Muscle of arm (tissue), 12 donors: ENCODE data around the gene LGR5. TPM values are rescaled to one million over a fixed set of nuclear protein-coding genes. Genes with fewer than 3 reads are reported as not detected.
"Not testable (repeated sequence)": the region's sequence is repeated elsewhere in the genome, so short reads cannot be mapped to it uniquely, and the experiment has no call there.

ENCODE experiments used
- DNase-seq: peaks from one replicate; pipeline ENCODE4 v3.0.0-alpha.2; 2013
- polyA plus RNA-seq, 12 donors: library from polyadenylated mRNA; unstranded; fragments of 120-200 nt; gene quantifications; one replicate each; pipeline ENCODE4 v1.2.1, GENCODE V29; 2013; ENCODE audit not compliant: insufficient read length in 12 of 12

The LGR5 gene
- polyA plus RNA-seq, 12 donors: 3.1 to 24.8 (median 5.9) TPM; not detected in 1

DNA sequence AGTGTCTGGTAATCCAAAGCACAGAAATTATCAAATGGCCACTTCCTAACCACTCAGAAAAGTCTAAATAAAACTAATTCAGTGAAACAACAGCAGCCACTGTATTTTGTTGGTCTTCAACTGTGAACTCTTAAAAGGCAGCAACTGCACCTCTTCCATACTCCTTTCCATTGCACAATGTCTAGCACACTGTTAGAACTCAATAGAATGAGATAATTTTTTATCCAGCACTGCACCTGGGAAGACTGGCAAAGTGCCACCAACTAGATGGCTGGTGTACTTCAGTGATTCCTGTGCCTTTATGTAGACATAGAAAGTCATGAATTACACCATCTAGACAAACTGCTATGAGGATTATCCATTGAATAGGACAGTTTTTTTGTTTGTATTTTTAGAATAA is 26.2 kb downstream of the LGR5 start:
- no peak for DNase-seq

DNA sequence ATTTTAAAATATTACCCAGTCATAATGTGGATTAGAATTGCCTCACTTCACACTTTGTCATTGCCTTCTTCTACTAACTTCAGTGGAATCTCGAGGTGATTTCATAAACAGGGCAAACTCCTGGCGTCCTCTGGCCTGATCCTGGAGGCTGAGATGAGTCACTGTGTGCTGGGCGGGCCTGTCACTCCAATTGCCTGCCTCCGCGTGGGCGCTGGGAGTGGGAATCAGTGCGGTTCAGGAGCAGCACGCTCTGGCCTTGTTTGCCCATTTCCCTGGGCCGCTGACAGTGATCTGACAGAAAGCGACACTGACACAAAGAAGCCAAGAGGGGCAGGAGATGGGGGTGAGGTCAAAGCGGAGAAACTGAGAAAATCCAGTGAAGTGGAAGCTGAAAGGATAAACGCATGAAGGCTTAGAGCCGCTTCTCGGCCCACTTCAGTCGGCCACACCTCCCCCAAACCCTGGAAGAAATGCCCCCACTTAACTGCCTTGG is 29.7 kb downstream of the LGR5 start:
- no peak for DNase-seq

DNA sequence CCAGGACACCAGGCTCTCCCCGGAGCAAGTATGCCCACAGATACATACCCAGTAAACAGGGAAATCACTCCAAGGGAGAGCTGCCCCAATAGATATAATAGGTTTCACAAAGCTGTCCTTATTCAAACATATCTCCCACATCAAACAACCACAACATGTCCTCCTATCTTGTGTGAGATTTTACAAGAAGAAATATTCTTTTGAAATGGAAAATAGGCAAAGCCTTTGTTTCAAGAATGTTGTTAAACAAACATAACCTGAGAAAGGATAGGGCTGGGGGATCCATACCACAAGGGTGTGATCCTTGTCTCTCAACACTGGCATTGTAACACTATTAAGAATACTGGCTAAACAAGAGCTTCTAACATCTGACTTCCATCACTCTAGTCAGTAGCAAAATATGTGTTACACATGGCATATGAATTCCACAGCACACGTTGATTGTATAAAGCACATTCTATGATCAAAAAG is 32.9 kb downstream of the LGR5 start:
- DNase-seq: no peak

DNA sequence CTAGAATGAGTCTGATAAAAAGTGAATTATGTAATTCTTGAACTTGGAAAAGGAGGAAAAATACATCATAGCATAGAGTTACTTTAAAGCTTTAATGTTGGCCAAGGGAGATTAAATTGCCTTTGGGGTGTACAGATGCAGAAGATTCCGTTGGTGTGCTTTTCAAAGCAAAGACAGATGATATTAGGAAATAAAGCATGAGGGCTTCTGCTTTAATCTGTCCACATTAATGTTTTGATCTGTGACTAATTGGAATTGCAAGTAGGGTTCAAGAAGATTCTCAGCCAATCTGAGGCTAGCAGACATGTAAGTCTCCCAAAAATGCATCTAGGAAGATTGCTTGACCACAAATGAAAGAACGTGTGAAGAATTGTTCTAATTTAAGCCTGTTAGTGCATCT is 35.2 kb downstream of the LGR5 start:
- no peak for DNase-seq

DNA sequence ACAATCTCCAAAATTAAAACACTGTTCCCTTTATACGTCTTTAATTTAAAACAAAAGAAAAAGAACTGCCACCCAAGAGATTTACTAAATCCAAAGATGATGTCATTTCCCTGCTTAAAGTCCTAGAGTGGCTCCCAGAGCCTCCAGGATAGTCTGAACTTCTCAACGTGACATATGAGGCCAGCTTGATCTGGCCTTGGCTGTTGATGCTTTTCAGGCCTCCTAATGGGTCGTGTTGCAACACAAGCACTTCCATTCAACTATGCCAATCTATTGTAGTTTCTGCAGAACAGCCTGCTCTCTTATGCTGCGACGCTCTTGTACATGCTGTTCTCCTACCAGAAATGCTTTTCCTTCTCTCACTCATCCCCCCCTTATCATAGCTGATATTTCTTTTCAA is 35.7 kb downstream of the LGR5 start:
- DNase-seq: peak; percentile 20

DNA sequence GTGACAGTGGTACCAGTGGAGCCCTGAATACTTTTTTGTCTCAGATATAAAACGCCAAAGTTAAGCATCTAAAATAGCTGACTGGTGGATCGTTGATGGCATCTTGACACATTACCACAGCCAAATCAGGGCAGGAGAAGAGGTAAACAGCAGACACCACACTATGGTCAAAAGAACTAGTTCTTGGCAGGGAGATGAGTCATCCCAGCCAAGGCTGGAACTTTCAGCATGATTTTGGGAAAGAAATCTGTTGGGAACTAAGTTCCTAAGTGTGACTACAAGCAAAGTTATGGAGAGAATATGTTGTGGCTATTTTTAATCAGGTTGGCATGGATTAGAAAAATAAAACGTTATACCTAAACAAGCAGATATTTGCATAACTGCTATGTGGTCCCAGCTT is 36.9 kb downstream of the LGR5 start:
- no peak for DNase-seq

DNA sequence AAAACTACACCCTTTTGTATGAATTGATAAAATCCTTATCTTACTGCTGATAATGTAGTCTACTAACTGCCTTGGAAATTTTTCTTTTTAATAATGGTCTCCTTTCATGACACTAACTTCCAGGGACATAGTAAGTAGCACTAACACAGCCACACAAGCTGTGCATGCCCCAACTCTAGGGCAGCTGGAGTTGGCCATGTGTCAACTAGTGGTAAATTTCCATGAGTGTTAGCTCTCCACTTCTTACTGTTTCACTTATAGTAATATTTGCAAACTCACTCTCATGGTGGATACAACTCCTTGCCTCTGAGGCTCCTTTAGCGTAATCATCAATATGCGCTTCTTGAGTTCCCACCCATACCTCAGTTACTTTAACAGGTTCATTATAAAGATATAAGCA is 38.0 kb downstream of the LGR5 start:
- DNase-seq: no peak

DNA sequence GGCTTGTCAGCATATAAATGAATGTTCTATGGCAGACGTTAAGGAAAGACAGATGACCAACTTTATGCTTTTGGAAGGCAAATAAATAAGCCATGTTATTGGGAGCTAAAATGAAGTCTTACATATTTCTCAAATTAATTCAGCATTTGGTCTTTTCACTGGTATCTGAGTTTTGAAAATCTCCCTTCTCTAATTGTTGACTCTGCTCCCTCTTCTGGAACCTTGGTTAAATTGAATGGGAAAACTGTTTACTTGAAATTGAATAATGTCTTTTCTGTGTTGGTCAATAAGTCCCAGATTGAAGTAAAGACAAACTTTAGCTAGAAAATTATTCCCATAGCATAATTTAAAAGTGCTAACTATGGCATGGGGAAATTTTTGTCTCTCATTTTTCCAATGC is 38.7 kb downstream of the LGR5 start:
- DNase-seq: no peak

DNA sequence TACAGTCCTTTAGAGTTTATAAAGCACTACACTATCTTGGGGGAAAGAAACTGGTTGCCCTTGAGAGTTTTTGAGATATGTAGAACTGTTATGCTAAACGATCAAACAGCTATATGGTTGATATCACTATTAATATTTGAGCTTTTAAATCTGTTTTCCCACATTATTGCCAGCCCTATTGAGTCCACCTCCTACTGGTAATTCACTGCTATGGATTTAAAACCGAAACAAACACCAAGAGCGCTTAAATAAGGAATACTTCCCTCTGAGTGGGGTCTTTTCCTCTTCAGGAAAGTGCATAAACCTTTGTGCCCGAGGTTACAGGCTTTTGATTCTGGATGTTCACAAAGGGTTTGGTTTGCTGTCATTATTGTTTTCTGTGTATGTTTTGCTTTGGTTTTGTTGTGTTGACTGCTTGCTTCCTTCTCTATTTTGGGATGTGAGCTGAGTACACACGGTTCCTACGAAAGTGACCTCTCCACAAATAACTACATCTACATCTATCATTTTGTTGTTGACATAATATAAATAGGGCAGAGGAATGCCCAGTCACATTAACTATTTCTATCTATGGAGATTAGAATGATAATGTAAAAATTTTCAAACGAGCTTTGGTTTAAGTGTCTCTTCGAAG is 44.8 kb downstream of the LGR5 start:
- no peak for DNase-seq

DNA sequence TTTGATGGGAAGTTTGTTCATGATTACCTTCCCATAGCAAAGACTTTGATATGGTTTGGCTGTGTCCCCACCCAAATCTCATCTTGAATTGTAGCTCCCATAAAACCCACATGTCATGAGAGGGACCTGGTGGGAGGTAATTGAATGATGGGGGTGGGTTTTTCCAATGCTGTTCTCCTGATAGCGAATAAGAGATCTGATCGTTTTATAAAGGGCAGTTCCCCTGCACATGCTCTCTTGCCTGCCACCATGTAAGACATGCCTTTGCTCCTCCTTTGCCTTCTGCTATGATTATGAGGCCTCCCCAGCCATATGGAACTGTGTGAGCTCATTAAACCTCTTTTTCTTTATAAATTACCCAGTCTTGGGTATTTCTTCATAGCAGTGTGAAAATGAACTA is 51.2 kb downstream of the LGR5 start:
- not testable (repeated sequence) for DNase-seq

DNA sequence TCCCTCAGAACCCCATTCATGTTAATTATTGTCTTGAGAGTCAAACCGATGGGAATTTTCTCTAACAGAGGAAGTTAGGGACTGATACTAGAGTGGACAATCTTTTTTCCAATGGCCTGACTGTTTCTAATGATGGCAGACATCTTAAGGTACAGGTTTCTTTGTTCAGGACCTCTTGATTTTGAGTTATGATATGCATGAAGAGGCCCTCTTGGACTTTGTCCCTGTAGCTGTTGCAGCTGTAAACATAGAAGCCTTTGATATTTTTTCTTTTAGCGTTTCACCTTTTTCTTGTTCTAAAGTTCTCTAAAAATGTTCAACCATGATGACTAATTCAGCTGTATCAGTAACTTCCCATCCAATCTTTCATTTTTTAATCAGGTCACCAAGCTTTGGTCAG is 53.0 kb downstream of the LGR5 start:
- no peak for DNase-seq

DNA sequence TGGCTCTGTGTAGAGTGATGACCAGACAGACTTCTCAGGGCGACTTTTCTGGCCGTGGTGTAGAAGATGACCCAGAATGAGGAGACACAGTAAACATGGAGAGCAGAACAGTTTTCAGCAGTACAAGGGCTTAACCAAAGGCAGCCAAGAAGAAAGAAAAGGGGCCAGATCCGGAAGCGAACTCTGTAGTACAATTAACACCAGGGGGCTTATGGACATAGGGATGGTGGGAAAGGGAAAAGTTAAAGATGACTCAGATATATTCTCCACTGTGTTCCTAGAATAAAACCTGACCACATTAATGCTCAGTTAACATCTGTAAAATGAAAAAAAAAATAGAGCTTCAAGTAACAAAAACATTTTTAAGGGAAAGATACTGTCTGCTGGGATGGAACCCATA is 60.2 kb downstream of the LGR5 start:
- no peak for DNase-seq

DNA sequence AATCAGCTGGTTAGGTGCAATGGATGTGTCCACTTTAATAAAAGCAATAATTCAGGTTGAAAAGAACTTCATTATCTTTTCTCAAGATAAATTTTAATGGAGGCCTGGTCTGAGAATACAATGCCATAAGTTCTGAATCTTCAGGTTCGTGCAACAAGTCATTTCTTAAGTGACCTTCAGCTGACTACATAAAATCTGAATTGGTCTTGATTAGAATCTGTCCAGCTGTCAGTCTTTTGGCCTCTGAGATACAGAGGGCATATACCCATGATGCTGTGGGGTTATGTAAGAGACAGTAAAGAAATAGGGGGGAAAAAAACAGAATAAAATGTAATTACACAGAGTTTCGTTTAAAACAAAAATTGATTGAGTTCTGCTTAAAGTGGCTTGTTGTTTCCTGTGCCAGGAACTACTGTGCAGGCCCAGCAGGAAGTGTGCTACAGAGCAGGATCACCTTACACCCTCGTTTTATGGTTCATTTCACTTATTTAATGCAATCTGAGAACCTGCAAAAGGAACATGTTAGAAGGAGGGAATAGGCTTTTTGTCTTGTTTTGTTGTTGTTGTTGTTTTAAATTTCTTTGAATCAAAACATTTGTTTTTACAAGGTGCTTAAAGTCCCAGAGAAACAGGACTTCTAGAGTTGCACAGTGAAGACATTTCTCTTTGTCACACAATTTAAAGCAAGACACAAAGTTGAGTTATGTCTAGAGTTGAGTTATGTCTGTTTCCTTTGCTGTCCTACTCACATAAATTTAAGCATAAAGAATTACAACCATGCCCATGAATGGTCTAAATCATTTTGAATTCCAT is 64.2 kb downstream of the LGR5 start:
- no peak for DNase-seq

DNA sequence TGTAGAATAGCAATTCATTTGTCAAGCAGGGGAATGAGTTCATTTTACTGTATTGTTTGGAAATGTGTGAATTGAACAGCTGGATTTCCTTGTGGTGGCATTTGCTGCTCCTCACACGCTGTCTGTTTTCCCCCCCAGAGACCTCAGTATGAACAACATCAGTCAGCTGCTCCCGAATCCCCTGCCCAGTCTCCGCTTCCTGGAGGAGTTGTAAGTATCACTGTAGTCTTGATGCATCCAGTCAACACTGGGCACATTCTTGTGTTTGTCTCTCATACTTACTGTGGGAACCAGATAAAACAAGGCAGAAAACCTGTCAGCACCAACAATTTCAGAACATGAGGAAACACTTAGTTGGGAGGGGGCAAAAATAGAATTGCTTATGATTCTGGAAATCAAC is 64.9 kb downstream of the LGR5 start:
- peak; percentile 61 for DNase-seq

DNA sequence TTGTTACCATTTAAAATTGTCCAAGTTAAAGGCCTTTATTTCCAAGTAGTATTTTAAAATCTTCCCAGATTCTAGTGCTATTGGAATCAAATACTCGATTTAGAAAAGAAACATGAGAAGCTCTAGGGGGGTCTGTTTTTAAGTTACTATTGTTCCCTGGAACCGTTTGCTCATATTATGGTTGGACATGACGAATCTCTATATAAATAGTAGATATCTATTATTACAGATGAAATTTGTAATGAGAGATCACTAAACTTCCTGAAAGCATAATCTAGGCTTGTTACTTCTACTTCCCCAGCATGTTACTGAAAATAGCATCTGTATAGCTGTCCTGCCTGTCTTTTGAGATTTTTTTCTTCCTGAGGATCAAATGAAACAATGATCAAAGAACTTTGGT is 70.1 kb downstream of the LGR5 start:
- DNase-seq: no peak

DNA sequence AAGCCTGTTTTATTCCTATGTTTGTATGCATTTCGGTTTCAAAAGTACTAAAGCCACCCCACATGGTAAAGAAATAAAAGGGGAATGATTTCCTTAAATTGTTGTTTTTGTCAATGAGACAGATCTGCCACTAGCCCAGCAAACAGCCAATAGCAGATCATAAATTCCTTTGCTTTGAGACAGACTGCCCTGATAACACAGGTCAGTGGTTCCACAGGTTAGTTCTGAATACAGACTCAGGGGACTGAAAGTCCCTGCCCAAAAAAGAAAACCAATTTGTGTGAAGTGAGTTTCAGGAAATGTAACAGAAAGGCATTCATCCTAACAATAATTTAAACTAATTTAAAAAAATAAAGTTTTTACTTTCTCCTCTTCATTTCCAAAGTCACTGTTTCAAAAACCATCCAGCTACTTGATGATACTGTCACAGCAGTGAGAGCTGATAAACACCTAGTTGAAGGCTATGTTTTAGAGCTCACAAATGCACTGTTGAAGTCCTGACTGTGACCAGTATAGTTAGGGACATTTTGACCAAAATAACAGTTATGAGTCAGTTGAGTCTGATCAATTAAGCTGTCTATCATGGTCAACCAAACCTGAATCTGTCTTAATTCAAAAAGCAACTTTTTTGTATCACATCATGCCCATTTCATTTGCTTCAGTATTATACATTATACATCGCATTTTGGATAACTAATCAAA is 77.7 kb downstream of the LGR5 start:
- DNase-seq: no peak

DNA sequence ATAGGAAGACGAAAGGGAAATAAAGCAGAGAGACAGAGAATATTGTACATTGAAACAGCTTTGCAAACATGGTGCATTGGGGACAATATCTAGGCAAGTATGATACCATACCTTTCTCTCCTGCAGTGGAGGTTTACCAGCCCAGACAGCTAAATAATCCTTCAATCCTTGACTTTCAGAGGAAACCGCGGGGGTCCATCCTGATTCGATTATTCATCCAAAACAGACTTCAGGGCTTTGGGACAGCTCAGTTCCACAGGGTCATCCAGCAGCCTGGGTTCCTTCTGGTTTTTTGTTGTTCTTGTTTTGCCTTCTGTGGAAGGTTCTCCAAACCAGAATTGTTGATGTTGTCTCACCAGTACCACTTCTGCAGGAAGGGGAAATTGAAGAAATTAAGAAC is 81.5 kb downstream of the LGR5 start:
- no peak for DNase-seq

DNA sequence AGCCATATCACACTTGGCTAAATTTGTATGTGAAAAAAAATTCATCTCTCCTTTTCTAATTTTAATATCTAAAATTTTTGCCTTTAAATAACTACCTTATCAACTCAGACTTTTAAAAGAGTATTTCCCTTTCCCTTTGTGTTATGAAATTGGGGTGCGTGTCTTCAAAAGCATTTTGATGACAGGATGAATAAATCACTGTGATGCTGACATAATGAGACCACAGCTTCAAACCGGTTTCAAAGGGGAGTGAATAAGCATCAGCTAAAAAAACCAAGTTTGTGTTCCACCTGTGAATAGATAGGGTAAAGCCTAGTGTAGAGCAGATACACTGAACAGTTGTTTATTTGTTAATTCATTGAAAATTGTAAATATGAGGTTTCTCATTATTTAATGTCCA is 85.0 kb downstream of the LGR5 start:
- no peak for DNase-seq

DNA sequence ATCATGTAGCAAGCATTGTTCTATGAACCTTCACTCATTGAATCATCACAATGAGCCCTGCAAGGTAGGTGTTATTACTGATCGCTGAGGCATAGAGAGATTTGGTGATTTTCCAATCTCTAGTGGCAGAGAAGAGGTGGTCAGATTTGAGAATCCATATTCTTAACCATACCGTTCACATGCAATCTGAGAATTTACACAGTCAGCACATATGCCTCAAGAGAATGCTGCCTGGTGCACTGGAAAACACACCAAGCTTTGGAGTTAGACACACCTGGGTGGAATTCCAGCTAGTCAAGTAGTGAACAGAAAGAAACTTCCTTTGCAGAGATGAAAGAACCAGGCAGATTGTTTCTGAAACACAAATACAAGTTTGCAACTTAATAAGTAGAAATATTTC is 94.1 kb downstream of the LGR5 start:
- DNase-seq: no peak

DNA sequence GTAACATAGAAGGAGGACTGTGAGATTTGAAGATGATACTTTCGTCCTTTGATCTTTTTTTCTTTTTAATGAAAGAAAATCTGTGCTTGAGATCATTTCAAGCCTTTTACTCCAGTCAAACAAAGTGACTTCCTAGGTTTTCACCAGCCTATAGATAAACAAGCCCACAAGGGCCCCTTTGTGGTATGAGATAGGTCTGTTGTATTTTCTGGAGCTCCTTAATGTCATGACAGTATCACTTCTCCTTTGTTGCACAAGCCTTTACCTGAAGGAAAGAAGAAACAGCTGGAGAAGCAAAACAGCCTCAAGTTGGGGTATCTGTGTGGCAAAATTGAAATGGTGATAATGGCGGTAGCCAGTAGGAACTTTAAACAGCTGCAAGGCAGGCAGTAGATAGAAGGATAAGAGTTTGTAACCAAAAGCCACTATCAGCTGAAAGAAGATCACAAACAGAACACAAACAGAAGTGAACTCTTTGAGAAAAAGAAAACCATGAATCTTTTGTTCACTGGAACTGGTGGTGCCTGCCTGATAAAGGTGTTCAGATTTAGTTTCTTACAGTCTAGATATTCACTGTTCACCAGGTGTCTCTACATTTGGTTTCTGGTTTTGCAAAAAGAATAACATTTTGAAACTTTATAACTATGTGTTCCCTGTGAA is 96.8 kb downstream of the LGR5 start:
- DNase-seq: no peak

DNA sequence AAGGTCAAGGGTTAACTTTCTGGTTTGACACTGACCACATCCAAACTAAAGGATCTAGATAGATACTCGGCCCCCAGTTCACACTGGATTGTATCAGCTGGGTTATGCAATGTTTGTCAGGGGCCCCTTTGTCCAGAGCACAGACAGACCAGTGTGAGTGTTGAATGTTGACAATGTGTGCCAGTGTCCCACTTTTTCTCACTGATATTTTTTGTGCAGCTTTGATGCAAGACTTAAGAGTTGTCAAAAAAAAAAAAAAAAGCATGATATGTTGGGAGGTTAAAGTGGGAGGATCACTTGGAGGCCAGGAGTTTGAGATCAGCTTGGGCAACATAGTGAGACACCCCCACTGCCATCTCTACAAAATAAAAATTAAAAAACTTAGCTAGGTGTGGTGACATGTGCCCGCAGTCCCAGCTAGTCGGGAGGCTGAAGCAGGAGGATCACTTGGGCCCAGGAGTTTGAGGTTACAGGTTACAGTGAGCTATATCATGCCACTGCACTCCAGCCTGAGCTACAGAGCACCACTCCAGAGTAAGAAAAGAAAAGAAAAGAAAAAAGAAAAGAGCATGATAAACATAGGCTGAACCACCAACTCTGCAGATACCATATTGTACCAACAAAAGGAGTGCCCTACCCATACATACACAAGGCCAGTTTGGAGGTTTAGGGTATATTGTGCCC is 97.5 kb downstream of the LGR5 start:
- no peak for DNase-seq

DNA sequence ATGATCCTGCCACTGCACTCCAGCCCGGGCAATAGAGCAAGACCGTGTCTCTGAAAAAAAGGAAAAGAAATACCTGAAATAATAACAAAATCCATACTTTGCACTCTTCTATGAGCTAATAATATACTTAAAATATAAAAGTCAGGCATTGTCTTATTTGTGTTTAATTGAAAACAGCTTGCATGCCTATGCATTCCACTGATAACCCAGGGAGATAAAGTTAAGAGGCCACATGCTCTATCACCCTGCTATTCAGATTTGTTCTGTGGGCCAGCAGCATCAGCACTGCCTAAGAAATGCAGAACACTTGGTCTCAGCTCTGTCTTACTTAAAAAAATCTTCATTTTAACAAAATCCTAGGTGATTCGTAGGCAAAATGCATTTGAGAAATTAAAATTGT is 99.2 kb downstream of the LGR5 start:
- DNase-seq: no peak
